ENCODE results near the gene VSNL1. TPM values are rescaled to one million over a fixed set of nuclear protein-coding genes. Genes with fewer than 3 reads are reported as not detected.

VSNL1 gene
- total and polyA plus RNA-seq, 7 experiments from 2014 or later, result not detected

DNA sequence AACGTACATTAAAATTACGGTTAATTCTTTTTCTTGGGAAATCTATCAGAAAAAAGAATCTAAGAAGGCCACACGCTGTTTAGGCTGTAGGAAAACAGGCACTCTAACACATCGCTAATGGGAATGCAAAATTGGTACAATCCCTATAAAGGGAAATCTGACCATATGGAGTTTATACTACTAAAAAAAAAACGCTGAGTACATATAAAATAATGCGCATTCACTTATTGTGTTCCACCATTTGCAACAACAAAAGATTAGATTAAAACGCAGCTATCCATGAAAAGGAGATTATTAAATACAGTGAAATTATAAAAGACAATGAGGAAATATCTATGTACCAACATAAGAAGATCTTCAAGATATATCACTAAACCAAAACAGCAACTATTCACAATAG is 150.3 kb downstream of the VSNL1 start:
- H3K27ac Mint-ChIP-seq, result no peak overlapping the region
- ChIA-PET CTCF (no interaction called here), POLR2A (no interaction called here)
- no peak for DNase-seq
- no peak overlapping the region for H3K27ac ChIP-seq (ENCODE audit: low read depth, low read length)
- no peaks in the 10 kb centered on the region for H3K9me3 ChIP-seq (ENCODE audit: control insufficient read depth in 2 of 3, low read length in 3 of 3)
- H3K4me3 ChIP-seq (ENCODE audit: low read length), result no peak overlapping the region
- H3K9me3 Mint-ChIP-seq, result peaks cover 0 to 8% (median 0%) of the 10 kb centered on the region in 11 donors
- H3K4me3 Mint-ChIP-seq, result no peak overlapping the region
- peaks cover 0 to 11% (median 8%) of the 10 kb centered on the region in 3 experiments for H3K36me3 ChIP-seq (ENCODE audit: control insufficient read depth in 2 of 3, insufficient read depth in 3 of 3, low read length in 3 of 3)
- H3K27me3 ChIP-seq (ENCODE audit: control insufficient read depth in 2 of 2, insufficient read depth in 2 of 2, low read length in 2 of 2), result no peaks in the 10 kb centered on the region
- H3K4me1 ChIP-seq (ENCODE audit: control insufficient read depth in 2 of 2, insufficient read depth in 2 of 2, low read length in 2 of 2), result no peaks in the 10 kb centered on the region
- no peaks in the 10 kb centered on the region for H3K27me3 Mint-ChIP-seq
- H3K4me1 Mint-ChIP-seq, result peaks cover 0 to 3% (median 0%) of the 10 kb centered on the region in 7 donors
- H3K36me3 Mint-ChIP-seq, result peaks cover 9 to 63% (median 35%) of the 10 kb centered on the region in 5 donors
- no peak for ATAC-seq
- intact Hi-C loops (cut with micrococcal nuclease), result no loop called here

Other genes starting within 250 kb of the VSNL1 start
- not detected for gene RAD51AP2, start 22.3 kb upstream of the VSNL1 start, total RNA-seq
- not detected for gene RAD51AP2, start 22.3 kb upstream of the VSNL1 start, polyA plus RNA-seq
- gene SMC6, start 213.1 kb downstream of the VSNL1 start, total RNA-seq, result 10 to 100 TPM in 4 of 5 experiments, 1 to 10 TPM in 1; 7.9 to 35.6 (median 14.6) TPM
- 10 to 100 TPM in 1 of 2 donors, 1 to 10 TPM in 1; 9.1 to 11.5 TPM for gene SMC6, start 213.1 kb downstream of the VSNL1 start, polyA plus RNA-seq
- 10 to 100 TPM in 2 of 5 experiments, 1 to 10 TPM in 3; 5.6 to 25.8 (median 8.0) TPM for gene GEN1, start 213.4 kb downstream of the VSNL1 start, total RNA-seq
- 1 to 10 TPM in 1 of 2 donors, under 1 TPM in 1; 0.44 to 1.2 TPM for gene GEN1, start 213.4 kb downstream of the VSNL1 start, polyA plus RNA-seq

Data from naive thymus-derived CD4-positive, alpha-beta T cell (primary cell).